Fibroblast of villous mesenchyme (primary cell): ENCODE measurements around the gene EOLA1. TPM values are rescaled to one million over a fixed set of nuclear protein-coding genes. Genes with fewer than 3 reads are reported as not detected.

Source experiments
- DNase-seq: peaks from one replicate; pipeline ENCODE4 v3.0.0-alpha.2; 2010; ENCODE audit warnings: low read depth
- H3K4me3 ChIP-seq: 2 replicates; pipeline ENCODE4 v1.5.1; 2011; ENCODE audit warnings: low read depth, mild to moderate bottlenecking, low read length
- CTCF ChIP-seq: IDR thresholded peaks from 2 replicates; pipeline ENCODE4 v1.5.1; 2012; ENCODE audit warnings: low read depth, mild to moderate bottlenecking, low read length; ENCODE audit not compliant: insufficient read depth
- total RNA-seq: library from RNA; depleted of rRNA; stranded (reverse); fragments of >200 nt; gene quantifications from 2 replicates; pipeline ENCODE4 v1.2.3, GENCODE V29; 2012

EOLA1 gene
- total RNA-seq, 1 donor: 11.7 TPM

GRCh38 chrX:149505671-149506070 is 35.1 kb upstream of the EOLA1 start:
- DNase-seq: no peak
- TF ChIP-seq CTCF: no peak
- H3K4me3 ChIP-seq: no peak overlapping the region

GRCh38 chrX:149506349-149506748 is 34.5 kb upstream of the EOLA1 start:
- no peak for DNase-seq
- no peak overlapping the region for H3K4me3 ChIP-seq
- no peak for TF ChIP-seq CTCF

- DNase-seq: no peak
- TF ChIP-seq CTCF: no peak
Measured at GRCh38 chrX:149508467-149508866, 32.3 kb upstream of the EOLA1 start.

GRCh38 chrX:149510386-149510785 is 30.4 kb upstream of the EOLA1 start:
- no peak overlapping the region for H3K4me3 ChIP-seq
- peak; percentile 27 for TF ChIP-seq CTCF
- DNase-seq: peak; percentile 13

More at GRCh38 chrX:149508467-149508866, 32.3 kb upstream of the EOLA1 start:
- H3K4me3 ChIP-seq: no peak overlapping the region

GRCh38 chrX:149511081-149511480 is 29.7 kb upstream of the EOLA1 start:
- no peak overlapping the region for H3K4me3 ChIP-seq
- DNase-seq: peak; percentile 28

GRCh38 chrX:149512225-149512885 is 28.5 kb upstream of the EOLA1 start:
- peak; percentile 65 for TF ChIP-seq CTCF
- no peak overlapping the region for H3K4me3 ChIP-seq
- peak; percentile 46 for DNase-seq

More at GRCh38 chrX:149511081-149511480, 29.7 kb upstream of the EOLA1 start:
- TF ChIP-seq CTCF: no peak
